Measurements from ENCODE around the gene FAM3A.
"Not testable (repeated sequence)": the region's sequence is repeated elsewhere in the genome, so short reads cannot be mapped to it uniquely, and the experiment has no call there.

- not testable (repeated sequence) for TF ChIP-seq CTCF, POLR2A (IDR thresholded peaks at IDR 0.05)
These were observed 36.2 kb upstream of the FAM3A start for GRCh38 chrX:154552112-154552806.
